Measurements from ENCODE around the gene C6orf52. TPM values are rescaled to one million over a fixed set of nuclear protein-coding genes. Genes with fewer than 3 reads are reported as not detected.

The C6orf52 gene
- polyA plus RNA-seq, 1 donor from 2014 or later = 9.4 TPM

DNA sequence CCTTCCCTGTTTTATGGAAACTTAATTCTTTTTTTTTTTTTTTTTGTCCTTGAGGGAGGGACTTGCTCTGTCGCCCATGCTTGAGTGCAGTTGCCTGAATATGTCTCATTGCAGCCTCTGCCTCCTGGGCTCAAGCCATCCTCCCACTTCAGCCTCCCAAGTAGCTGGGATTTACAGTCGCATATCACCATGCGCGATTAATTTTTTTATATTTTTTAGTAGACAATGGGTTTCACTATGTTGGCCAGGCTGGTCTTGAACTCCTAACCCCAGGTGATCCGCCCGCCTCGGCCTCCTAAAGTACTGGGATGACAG is 29.1 kb upstream of the C6orf52 start:
- TF ChIP-seq EZH2 (IDR thresholded peaks at IDR 0.05; ENCODE audit: borderline replicate concordance, insufficient read depth, low read length, poor library complexity, severe bottlenecking) (no peak), TAF1 (IDR thresholded peaks at IDR 0.05; ENCODE audit: low read depth) (no peak), SMC3 (conservative IDR thresholded peaks at IDR 0.05; ENCODE audit: poor library complexity) (no peak), POLR2AphosphoS5 (IDR thresholded peaks at IDR 0.05) (no peak), RAD21 (conservative IDR thresholded peaks at IDR 0.05) (no peak)
- TF ChIP-seq, protein P1, sequence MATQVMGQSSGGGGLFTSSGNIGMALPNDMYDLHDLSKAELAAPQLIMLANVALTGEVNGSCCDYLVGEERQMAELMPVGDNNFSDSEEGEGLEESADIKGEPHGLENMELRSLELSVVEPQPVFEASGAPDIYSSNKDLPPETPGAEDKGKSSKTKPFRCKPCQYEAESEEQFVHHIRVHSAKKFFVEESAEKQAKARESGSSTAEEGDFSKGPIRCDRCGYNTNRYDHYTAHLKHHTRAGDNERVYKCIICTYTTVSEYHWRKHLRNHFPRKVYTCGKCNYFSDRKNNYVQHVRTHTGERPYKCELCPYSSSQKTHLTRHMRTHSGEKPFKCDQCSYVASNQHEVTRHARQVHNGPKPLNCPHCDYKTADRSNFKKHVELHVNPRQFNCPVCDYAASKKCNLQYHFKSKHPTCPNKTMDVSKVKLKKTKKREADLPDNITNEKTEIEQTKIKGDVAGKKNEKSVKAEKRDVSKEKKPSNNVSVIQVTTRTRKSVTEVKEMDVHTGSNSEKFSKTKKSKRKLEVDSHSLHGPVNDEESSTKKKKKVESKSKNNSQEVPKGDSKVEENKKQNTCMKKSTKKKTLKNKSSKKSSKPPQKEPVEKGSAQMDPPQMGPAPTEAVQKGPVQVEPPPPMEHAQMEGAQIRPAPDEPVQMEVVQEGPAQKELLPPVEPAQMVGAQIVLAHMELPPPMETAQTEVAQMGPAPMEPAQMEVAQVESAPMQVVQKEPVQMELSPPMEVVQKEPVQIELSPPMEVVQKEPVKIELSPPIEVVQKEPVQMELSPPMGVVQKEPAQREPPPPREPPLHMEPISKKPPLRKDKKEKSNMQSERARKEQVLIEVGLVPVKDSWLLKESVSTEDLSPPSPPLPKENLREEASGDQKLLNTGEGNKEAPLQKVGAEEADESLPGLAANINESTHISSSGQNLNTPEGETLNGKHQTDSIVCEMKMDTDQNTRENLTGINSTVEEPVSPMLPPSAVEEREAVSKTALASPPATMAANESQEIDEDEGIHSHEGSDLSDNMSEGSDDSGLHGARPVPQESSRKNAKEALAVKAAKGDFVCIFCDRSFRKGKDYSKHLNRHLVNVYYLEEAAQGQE (IDR thresholded peaks at IDR 0.05; ENCODE audit: borderline replicate concordance) = no peak
- TF ChIP-seq, protein P2, sequence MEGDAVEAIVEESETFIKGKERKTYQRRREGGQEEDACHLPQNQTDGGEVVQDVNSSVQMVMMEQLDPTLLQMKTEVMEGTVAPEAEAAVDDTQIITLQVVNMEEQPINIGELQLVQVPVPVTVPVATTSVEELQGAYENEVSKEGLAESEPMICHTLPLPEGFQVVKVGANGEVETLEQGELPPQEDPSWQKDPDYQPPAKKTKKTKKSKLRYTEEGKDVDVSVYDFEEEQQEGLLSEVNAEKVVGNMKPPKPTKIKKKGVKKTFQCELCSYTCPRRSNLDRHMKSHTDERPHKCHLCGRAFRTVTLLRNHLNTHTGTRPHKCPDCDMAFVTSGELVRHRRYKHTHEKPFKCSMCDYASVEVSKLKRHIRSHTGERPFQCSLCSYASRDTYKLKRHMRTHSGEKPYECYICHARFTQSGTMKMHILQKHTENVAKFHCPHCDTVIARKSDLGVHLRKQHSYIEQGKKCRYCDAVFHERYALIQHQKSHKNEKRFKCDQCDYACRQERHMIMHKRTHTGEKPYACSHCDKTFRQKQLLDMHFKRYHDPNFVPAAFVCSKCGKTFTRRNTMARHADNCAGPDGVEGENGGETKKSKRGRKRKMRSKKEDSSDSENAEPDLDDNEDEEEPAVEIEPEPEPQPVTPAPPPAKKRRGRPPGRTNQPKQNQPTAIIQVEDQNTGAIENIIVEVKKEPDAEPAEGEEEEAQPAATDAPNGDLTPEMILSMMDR (IDR thresholded peaks at IDR 0.05; ENCODE audit: poor library complexity, severe bottlenecking) = no peak
- Histone ChIP-seq H3K79me2 (replicated peaks; ENCODE audit: insufficient read depth, low read length) (peaks cover 10% of the 10 kb centered on the region), H4K20me1 (ENCODE audit: insufficient read depth) (no peaks in the 10 kb centered on the region), H3K36me3 (ENCODE audit: insufficient read depth, low read length) (no peaks in the 10 kb centered on the region), H2AFZ (ENCODE audit: low read depth, low read length) (peak overlapping the region; percentile 89), H3K9me3 (ENCODE audit: low read length) (no peaks in the 10 kb centered on the region), H3K27ac (ENCODE audit: low read length) (peak overlapping the region; percentile 56), H3K4me3 (ENCODE audit: low read length) (peak overlapping the region; percentile 82), H3K27me3 (ENCODE audit: insufficient read depth, low read depth, low read length) (no peaks in the 10 kb centered on the region), H3K9ac (ENCODE audit: low read length) (peak overlapping the region; percentile 75), H3F3A (ENCODE audit: insufficient read depth, low read length, poor library complexity, severe bottlenecking) (no peaks in the 10 kb centered on the region), H3K4me2 (ENCODE audit: low read length) (peak overlapping the region; percentile 61), H3K9me2 (ENCODE audit: insufficient read depth, low read length) (no peaks in the 10 kb centered on the region)

DNA sequence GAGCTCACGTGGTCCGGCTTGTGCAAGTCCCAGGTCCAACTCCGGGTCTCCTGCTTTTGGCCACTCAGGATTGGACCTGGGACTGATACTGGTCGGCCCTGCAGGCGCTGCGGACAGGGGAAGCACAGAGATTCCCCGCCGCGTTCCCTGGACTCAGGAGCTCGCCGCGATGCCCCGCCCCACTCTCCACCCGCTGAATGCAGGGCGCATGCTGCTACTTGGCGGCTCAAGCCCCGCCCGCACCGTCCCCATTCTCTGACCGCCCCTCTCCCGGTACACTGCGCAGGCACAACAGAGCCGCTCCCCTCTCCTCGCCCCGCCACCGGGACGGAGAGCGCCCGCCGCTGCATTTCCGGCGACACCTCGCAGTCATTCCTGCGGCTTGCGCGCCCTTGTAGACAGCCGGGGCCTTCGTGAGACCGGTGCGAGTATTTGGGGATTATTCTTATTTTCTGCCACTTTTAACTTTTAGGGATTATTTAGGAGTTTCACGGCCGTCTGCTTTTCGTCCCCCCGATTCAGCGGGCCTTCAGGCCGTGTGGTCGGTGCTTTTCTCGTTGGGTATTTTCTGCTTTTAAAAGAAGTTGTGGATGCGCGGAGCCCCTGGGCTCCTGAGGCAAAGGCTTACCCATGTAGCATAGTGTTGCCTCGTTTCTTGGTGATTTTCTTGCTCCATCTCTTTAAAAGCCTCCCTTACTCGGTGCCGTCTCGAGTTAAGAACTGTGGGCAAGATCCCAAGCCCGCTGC is 28.6 kb upstream of the C6orf52 start, which contains the start of gene TMEM14C:
Gene TMEM14C, plus strand, starts transcription at position 251 of the 747 bp plus-strand sequence. CDS start 1,544 bp downstream, outside the sequence.
- peak; percentile 34 for TF ChIP-seq SMC3 (conservative IDR thresholded peaks at IDR 0.05; ENCODE audit: poor library complexity)
- TF ChIP-seq TAF1 (IDR thresholded peaks at IDR 0.05; ENCODE audit: low read depth) = peak; percentile 35
- TF ChIP-seq, protein P1 (IDR thresholded peaks at IDR 0.05; ENCODE audit: borderline replicate concordance) = peak; percentile 44
- peak; percentile 75 for TF ChIP-seq MXI1 (conservative IDR thresholded peaks at IDR 0.05; ENCODE audit: poor library complexity, severe bottlenecking)
- TF ChIP-seq POLR2AphosphoS5 (IDR thresholded peaks at IDR 0.05) = peak; percentile 58
- no peak for TF ChIP-seq EP300 (conservative IDR thresholded peaks at IDR 0.05; ENCODE audit: poor library complexity, severe bottlenecking)
- H3K27ac ChIP-seq (ENCODE audit: low read length) = peak within 1 kb of the TSS; percentile 56
- peak within 1 kb of the TSS; percentile 89 for H2AFZ ChIP-seq (ENCODE audit: low read depth, low read length)
- peak within 1 kb of the TSS; percentile 82 for H3K4me3 ChIP-seq (ENCODE audit: low read length)
- no peaks in the 10 kb centered on the region for H3F3A ChIP-seq (ENCODE audit: insufficient read depth, low read length, poor library complexity, severe bottlenecking)
- no peaks in the 10 kb centered on the region for H3K9me3 ChIP-seq (ENCODE audit: low read length)
- H3K9ac ChIP-seq (ENCODE audit: low read length) = peak within 1 kb of the TSS; percentile 75
- H3K36me3 ChIP-seq (ENCODE audit: insufficient read depth, low read length) = no peaks in the 10 kb centered on the region
- no peaks in the 10 kb centered on the region for H3K27me3 ChIP-seq (ENCODE audit: insufficient read depth, low read depth, low read length)
- H3K4me2 ChIP-seq (ENCODE audit: low read length) = peak within 1 kb of the TSS; percentile 61
- H3K79me2 ChIP-seq (replicated peaks; ENCODE audit: insufficient read depth, low read length) = peaks cover 10% of the 10 kb centered on the region
- H4K20me1 ChIP-seq (ENCODE audit: insufficient read depth) = no peaks in the 10 kb centered on the region
- no peaks in the 10 kb centered on the region for H3K9me2 ChIP-seq (ENCODE audit: insufficient read depth, low read length)
